OCI-LY7 (cell line): ENCODE results near the gene IQGAP3.

Source experiments
- CTCF ChIP-seq: fragments of 200-600 bp; sonication (generic); conservative IDR thresholded peaks from 2 replicates; pipeline ENCODE4 v1.5.1; 2014; ENCODE audit warnings: mild to moderate bottlenecking, antibody characterized with exemption, low read length, moderate library complexity, mixed read lengths
- EZH2phosphoT487 ChIP-seq: fragments of 200-600 bp; sonication (generic); IDR thresholded peaks from 2 replicates; pipeline ENCODE4 v1.6.1; 2018; ENCODE audit warnings: low read depth, borderline replicate concordance, mild to moderate bottlenecking, mixed run types, antibody characterized with exemption, low read length, moderate library complexity, mixed read lengths

DNA sequence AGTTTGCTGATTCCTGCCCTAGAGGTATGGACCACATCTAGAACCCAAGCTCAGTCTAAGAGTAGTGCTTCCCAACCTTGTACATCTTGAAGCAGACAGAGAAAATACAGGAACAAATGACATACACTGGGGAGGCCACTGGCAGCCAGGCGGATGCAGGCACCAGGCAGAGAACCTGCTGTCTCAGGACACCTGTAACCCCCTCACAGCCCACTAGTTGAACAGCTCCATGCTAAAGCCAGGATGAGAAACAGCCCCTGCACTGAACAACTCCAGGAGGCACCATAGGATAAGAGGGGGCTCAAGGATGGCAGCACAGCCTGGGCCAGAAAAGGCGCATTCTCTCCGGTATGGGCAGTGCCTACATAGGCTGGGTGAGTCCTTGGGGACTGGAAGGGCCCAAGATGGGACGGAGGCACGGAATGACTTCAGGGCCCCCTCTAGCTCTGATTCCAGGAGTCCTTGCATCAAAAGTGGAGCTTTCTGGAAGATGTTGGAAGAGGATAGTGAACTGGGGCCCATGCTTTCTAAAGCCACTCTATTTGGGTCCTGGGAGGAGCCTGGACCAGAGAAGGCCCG is 87.8 kb downstream of the IQGAP3 start:
- TF ChIP-seq CTCF (no peak), EZH2phosphoT487 (no peak)
